Measurements from ENCODE around the gene TENM4. TPM values are rescaled to one million over a fixed set of nuclear protein-coding genes. Genes with fewer than 3 reads are reported as not detected.

Gene TENM4
- total RNA-seq, 1 donor from 2014 or later = 117 TPM

- DNase-seq (ENCODE audit: low spot score, unreplicated experiment) = no peak
- Mint-ChIP-seq H3K4me3 (ENCODE audit: low read depth) (no peak overlapping the region), H3K27ac (no peak overlapping the region), H3K27me3 (no peaks in the 10 kb centered on the region), H3K36me3 (ENCODE audit: insufficient read depth) (no peaks in the 10 kb centered on the region), H3K9me3 (ENCODE audit: low read depth) (no peaks in the 10 kb centered on the region), H3K4me1 (ENCODE audit: low read depth) (no peaks in the 10 kb centered on the region)
- no peak for TF ChIP-seq CTCF (IDR thresholded peaks at IDR 0.05; ENCODE audit: unreplicated experiment)
Measured at GRCh38 chr11:79311461-79311860, 129.4 kb downstream of the TENM4 start.

DNA sequence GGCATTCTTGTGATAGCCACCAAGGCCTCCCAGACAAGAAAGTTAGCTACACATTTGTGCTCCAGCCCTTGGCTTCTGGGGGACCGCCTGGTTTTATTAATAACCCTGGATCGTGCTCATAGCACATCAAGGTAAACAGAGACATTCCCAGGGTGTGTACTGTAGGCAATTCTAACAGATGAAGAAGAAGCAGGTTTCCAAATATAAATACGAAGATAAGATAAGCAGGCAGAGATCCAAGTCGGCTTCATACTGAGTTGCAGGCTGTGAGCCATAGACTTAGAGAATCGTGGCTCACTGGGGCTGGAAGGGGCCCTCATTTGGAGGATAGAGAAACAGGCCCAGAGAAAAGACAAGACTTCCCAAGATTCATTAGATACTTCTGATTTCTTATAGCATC lies 131.4 kb downstream of the TENM4 start:
- no peak for DNase-seq (ENCODE audit: low spot score, unreplicated experiment)
- no peak overlapping the region for H3K27ac Mint-ChIP-seq
- no peak overlapping the region for H3K4me3 Mint-ChIP-seq (ENCODE audit: low read depth)
- H3K9me3 Mint-ChIP-seq (ENCODE audit: low read depth) = no peaks in the 10 kb centered on the region
- no peak for TF ChIP-seq CTCF (IDR thresholded peaks at IDR 0.05; ENCODE audit: unreplicated experiment)
- no peaks in the 10 kb centered on the region for H3K27me3 Mint-ChIP-seq
- no peaks in the 10 kb centered on the region for H3K36me3 Mint-ChIP-seq (ENCODE audit: insufficient read depth)
- no peaks in the 10 kb centered on the region for H3K4me1 Mint-ChIP-seq (ENCODE audit: low read depth)

DNA sequence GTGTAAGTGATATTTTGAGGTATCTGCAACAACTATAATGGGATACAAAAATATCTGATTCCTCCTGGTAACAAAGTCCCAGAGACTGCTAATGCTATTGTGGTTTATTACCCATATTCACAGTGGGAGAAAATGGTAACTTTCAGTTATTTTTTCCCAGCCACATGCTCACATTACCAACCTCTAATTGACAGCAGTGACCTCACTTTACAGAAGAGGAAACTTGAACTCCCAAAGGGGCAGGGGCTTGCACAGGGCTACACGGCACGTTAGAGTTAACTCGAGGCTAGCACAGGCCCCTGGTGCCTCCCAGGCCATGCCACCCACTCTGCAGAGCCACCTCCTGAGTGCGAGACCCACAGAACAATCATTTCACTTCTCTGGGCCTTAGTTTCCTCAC lies 132.4 kb downstream of the TENM4 start:
- no peaks in the 10 kb centered on the region for H3K9me3 Mint-ChIP-seq (ENCODE audit: low read depth)

DNA sequence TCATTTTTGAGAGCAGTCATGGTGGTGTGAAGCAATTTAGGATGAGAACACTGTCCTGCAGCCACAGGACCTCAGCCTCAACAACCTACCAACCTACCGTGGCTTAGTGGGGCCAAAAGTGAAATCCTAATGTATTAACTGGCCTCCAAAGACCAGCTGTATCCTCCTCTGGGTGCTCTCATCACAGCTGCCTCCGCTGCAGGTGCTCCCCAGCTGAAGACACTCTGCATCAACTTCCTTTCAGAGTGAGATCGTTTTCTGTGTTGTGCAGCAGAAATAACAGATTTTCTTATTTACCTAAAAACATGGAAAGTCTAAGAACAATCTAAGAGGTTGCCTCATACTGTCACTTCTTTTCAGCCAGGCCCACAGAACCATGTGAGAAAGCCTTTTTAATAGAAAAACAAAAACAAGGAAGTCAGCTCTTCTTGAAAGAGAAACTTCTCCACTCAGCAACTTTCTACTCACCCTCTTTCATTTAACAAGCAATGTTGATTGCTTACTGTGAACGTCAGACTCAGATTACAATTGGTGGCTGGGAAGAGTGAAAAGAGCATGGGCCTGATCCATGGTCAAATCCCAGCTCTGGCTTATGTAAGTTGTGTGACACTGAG lies 136.1 kb downstream of the TENM4 start:
- no peak for TF ChIP-seq CTCF (IDR thresholded peaks at IDR 0.05; ENCODE audit: unreplicated experiment)
- Mint-ChIP-seq H3K9me3 (ENCODE audit: low read depth) (no peaks in the 10 kb centered on the region), H3K4me3 (ENCODE audit: low read depth) (no peak overlapping the region), H3K27me3 (no peaks in the 10 kb centered on the region), H3K36me3 (ENCODE audit: insufficient read depth) (no peaks in the 10 kb centered on the region), H3K4me1 (ENCODE audit: low read depth) (peaks cover 2% of the 10 kb centered on the region), H3K27ac (no peak overlapping the region)
- no peak for DNase-seq (ENCODE audit: low spot score, unreplicated experiment)

More for the DNA sequence above, 132.4 kb downstream of the TENM4 start:
- Mint-ChIP-seq H3K36me3 (ENCODE audit: insufficient read depth) (no peaks in the 10 kb centered on the region), H3K4me3 (ENCODE audit: low read depth) (no peak overlapping the region), H3K4me1 (ENCODE audit: low read depth) (no peaks in the 10 kb centered on the region), H3K27ac (no peak overlapping the region), H3K27me3 (no peaks in the 10 kb centered on the region)
- no peak for TF ChIP-seq CTCF (IDR thresholded peaks at IDR 0.05; ENCODE audit: unreplicated experiment)
- no peak for DNase-seq (ENCODE audit: low spot score, unreplicated experiment)

DNA sequence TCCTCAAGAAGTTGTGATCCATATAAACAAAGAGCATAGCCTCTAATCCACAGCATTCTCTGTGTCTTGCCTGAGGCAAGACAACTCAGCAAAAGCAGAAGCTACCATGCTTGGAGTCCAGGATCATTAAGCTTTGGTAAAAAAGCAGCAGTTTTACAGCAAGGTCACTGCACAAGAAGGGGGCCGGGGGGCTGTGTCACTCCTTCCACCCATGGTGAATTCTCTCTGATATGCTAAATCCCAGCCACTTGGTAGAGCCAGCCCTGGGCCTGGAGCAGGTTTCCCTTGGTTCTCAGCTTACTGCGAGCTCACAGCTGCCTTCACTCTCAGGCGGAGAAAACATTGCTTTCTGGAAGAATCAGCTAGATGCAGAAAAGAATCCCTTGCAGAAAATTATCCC lies 144.7 kb downstream of the TENM4 start:
- H3K27me3 Mint-ChIP-seq = no peaks in the 10 kb centered on the region
- no peak overlapping the region for H3K27ac Mint-ChIP-seq
- no peaks in the 10 kb centered on the region for H3K36me3 Mint-ChIP-seq (ENCODE audit: insufficient read depth)
- no peak overlapping the region for H3K4me3 Mint-ChIP-seq (ENCODE audit: low read depth)
- H3K9me3 Mint-ChIP-seq (ENCODE audit: low read depth) = no peaks in the 10 kb centered on the region
- TF ChIP-seq CTCF (IDR thresholded peaks at IDR 0.05; ENCODE audit: unreplicated experiment) = no peak
- peaks cover 15% of the 10 kb centered on the region for H3K4me1 Mint-ChIP-seq (ENCODE audit: low read depth)
- no peak for DNase-seq (ENCODE audit: low spot score, unreplicated experiment)

Data from progenitor cell of endocrine pancreas (in vitro differentiated cells).